Kidney epithelial cell (primary cell): ENCODE measurements around the gene KCNK13. TPM values are rescaled to one million over a fixed set of nuclear protein-coding genes. Genes with fewer than 3 reads are reported as not detected.

ENCODE experiments used
- DNase-seq: peaks from one replicate; pipeline ENCODE4 v3.0.0-alpha.2; 2010; ENCODE audit warnings: low read depth
- H3K27me3 ChIP-seq: 2 replicates; pipeline ENCODE4 v1.6.0; 2011; ENCODE audit warnings: low read length; ENCODE audit not compliant: control insufficient read depth, insufficient read depth
- H3K36me3 ChIP-seq: 2 replicates; pipeline ENCODE4 v1.5.1; 2011; ENCODE audit warnings: low read length; ENCODE audit not compliant: control insufficient read depth, insufficient read depth
- H3K4me3 ChIP-seq: 2 replicates; pipeline ENCODE4 v1.5.1; 2011; ENCODE audit warnings: low read depth, mild to moderate bottlenecking, control low read depth, low read length
- total RNA-seq: library from RNA; depleted of rRNA; stranded (reverse); fragments of >200 nt; gene quantifications from 2 replicates; pipeline ENCODE4 v1.2.3, GENCODE V29; 2015
- TF ChIP-seq, protein P1 (sequence below): IDR thresholded peaks from 2 replicates; pipeline ENCODE4 v1.5.1; 2011; ENCODE audit warnings: mild to moderate bottlenecking, moderate library complexity, low read length, control low read depth, inconsistent platforms; ENCODE audit not compliant: insufficient read depth, poor library complexity, severe bottlenecking

KCNK13 gene
- total RNA-seq, 1 donor from 2014 or later = 0.13 TPM

DNA sequence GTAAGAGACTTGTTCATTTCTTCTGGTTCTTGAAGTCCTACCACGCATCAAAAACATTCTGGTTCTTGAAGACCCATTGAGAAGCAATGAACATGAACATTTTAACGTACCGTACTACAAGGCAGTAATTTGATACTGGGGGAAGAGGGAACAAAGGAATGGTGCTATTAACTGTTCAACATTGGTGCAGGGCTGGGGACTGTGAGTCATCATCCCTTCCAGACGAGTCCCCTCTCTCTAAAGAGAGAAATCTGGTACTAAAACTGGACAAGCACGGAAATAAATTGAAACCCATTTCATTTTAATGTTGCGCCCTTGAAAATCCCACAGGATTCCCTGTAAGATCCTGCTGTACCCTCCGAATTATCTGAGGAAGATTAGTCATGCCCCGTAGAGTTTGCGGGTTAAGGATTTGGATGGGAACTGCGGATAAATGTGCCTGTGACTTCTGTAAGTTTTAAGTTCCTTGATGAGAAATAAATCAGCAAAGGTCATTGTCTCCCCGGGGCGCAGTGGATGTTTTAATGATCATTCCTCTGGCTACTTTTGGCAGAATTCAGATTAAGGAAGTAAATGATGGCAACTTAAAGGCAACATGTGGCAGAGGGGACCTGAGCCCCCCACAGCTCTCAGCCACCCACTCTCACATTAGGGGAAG lies 78.6 kb downstream of the KCNK13 start:
- H3K36me3 ChIP-seq = no peaks in the 10 kb centered on the region
- H3K27me3 ChIP-seq = no peaks in the 10 kb centered on the region
- no peak overlapping the region for H3K4me3 ChIP-seq
- TF ChIP-seq, protein P1, sequence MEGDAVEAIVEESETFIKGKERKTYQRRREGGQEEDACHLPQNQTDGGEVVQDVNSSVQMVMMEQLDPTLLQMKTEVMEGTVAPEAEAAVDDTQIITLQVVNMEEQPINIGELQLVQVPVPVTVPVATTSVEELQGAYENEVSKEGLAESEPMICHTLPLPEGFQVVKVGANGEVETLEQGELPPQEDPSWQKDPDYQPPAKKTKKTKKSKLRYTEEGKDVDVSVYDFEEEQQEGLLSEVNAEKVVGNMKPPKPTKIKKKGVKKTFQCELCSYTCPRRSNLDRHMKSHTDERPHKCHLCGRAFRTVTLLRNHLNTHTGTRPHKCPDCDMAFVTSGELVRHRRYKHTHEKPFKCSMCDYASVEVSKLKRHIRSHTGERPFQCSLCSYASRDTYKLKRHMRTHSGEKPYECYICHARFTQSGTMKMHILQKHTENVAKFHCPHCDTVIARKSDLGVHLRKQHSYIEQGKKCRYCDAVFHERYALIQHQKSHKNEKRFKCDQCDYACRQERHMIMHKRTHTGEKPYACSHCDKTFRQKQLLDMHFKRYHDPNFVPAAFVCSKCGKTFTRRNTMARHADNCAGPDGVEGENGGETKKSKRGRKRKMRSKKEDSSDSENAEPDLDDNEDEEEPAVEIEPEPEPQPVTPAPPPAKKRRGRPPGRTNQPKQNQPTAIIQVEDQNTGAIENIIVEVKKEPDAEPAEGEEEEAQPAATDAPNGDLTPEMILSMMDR = no peak
- peak; percentile 18 for DNase-seq

DNA sequence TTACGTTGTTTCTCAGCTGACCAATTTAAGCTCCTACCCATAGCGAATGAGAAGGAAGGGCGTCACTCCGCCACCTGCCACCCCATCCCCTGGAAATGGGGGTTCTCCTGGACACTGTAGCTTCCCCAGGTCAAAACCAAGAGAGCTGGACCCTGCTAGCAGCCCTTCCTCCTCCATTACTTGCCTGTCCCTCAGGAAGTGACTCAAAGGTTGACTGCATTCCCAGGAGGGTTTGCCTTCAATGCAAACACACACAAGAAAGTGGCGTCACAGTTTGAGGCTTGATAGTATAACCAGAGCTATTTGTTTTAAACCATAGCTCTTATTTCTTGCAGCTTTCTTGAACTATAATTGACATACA lies 79.1 kb downstream of the KCNK13 start:
- no peak overlapping the region for H3K4me3 ChIP-seq
- TF ChIP-seq, protein P1 = no peak
- no peaks in the 10 kb centered on the region for H3K27me3 ChIP-seq
- peak; percentile 14 for DNase-seq
- H3K36me3 ChIP-seq = no peaks in the 10 kb centered on the region

DNA sequence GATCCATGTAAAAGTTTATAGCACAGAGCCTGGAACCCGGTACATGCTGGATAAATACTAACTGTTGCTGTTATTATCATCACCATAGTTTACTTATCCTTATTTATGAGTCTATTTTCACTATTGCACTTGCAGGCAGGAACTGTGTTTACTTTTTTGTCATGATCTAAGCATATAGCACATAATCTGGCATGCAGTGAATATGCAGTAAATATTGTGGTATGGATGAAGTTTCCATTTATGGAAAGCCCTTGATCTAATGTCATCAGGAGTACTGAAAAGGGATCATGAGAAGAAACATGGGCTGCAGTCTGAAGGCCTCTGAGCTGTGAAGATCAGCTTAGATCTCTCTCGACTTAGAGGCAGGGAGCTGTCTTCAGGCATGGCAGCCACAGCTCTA lies 91.6 kb downstream of the KCNK13 start:
- no peaks in the 10 kb centered on the region for H3K27me3 ChIP-seq
- no peak for DNase-seq
- H3K36me3 ChIP-seq = no peaks in the 10 kb centered on the region
- H3K4me3 ChIP-seq = no peak overlapping the region
- TF ChIP-seq, protein P1 = no peak

DNA sequence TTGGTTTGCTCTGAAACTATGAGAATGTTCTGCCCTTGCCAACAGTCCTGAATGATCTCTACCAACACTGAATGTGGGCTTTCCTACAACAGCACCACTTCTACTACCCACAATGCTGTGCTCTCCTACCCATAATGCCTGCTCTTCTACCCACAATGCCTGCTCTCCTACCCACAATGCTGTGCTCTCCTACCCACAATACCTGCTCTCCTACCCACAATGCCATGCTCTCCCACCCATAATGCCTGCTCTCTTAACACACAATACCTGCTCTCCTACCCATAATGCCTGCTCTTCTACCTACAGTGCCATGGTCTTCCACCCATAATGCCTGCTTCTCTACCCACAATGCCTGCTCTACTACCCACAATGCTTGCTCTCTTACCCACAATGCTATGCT lies 92.3 kb downstream of the KCNK13 start:
- DNase-seq = no peak
- Histone ChIP-seq H3K4me3 (no peak overlapping the region), H3K27me3 (no peaks in the 10 kb centered on the region), H3K36me3 (no peaks in the 10 kb centered on the region)
- TF ChIP-seq, protein P1 = no peak

DNA sequence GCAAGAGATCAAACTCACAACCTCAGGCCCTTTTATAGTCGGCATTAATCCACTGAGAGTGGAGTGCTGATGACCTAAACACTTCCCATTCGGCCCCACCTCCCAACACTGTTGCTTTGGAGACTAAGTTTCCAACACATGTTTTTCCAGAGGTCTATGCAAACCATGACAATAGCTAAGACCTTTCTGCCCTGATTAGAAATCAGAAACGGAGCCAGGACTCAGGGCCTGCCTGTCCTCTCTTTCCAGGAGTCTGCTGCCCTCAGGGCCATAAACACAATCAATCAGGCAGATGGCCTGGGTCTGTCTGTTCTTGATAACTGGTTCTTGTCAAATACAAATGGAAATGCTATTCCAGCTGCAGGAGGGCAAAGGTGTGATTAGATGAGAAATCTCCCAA lies 97.4 kb downstream of the KCNK13 start:
- TF ChIP-seq, protein P1 = no peak
- Histone ChIP-seq H3K27me3 (peaks cover 2% of the 10 kb centered on the region), H3K36me3 (no peaks in the 10 kb centered on the region), H3K4me3 (no peak overlapping the region)
- no peak for DNase-seq

DNA sequence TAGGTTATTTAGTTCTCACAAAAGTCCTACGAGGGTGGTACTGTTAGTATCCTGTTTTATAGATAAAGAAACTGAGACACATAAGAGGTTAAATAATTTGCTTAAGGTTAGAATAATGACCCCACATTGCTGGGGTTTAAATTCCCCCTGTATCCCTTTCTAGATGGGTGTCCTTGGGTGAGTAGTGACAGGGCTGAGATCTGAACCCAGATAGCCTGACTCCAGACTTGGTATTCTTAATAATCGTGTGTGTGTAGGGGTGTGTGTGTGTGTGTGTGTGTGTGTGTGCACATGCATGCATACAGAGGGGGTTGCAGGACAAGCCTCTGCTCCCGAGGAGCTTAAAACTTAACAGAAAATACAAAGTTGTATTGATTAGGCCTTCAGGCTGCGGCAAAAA lies 97.9 kb downstream of the KCNK13 start:
- no peaks in the 10 kb centered on the region for H3K36me3 ChIP-seq
- no peak overlapping the region for H3K4me3 ChIP-seq
- TF ChIP-seq, protein P1 = no peak
- no peak for DNase-seq
- peaks cover 2% of the 10 kb centered on the region for H3K27me3 ChIP-seq
